Right renal cortex interstitium (tissue), 3 donors: ENCODE data around the gene PVRIG. TPM values are rescaled to one million over a fixed set of nuclear protein-coding genes. Genes with fewer than 3 reads are reported as not detected.
A peak's percentile ranks its signal among the peaks of the same experiment; 100 is the strongest.
"Not testable (repeated sequence)": the region's sequence is repeated elsewhere in the genome, so short reads cannot be mapped to it uniquely, and the experiment has no call there.

Experiments used
- DNase-seq, 3 donors: peaks; one replicate each; pipeline ENCODE4 v3.0.0-alpha.2; 2013; ENCODE audit warnings: low read depth in 3 of 3, low spot score in 2 of 3
- polyA plus RNA-seq, 3 donors: library from polyadenylated mRNA; unstranded; fragments of 120-200 nt; gene quantifications; one replicate each; pipeline ENCODE4 v1.2.1, GENCODE V29; 2013; ENCODE audit not compliant: insufficient read length in 3 of 3

PVRIG gene
- polyA plus RNA-seq, 3 donors = 2.0 to 3.8 (median 3.1) TPM

- DNase-seq = no peak
Measured at GRCh38 chr7:100192969-100193368, 26.8 kb upstream of the PVRIG start.

GRCh38 chr7:100195222-100195621, 24.5 kb upstream of the PVRIG start:
- no peak for DNase-seq

- DNase-seq = not testable (repeated sequence)
Measured at GRCh38 chr7:100195901-100196322, 23.8 kb upstream of the PVRIG start.

GRCh38 chr7:100198266-100198665, 21.5 kb upstream of the PVRIG start:
- DNase-seq = no peak

- DNase-seq = no peak
Measured at GRCh38 chr7:100200693-100201092, 19.1 kb upstream of the PVRIG start.

GRCh38 chr7:100204454-100204853, 15.3 kb upstream of the PVRIG start:
- no peak for DNase-seq

- DNase-seq = peak in 2 of 3 donors; percentile 25 to 51
Measured at GRCh38 chr7:100208911-100209408, 10.8 kb upstream of the PVRIG start.

GRCh38 chr7:100209493-100209892, 10.3 kb upstream of the PVRIG start:
- no peak for DNase-seq

GRCh38 chr7:100210805-100211204, 8.9 kb upstream of the PVRIG start:
- no peak for DNase-seq

- no peak for DNase-seq
Measured at GRCh38 chr7:100211342-100211780, 8.4 kb upstream of the PVRIG start.

GRCh38 chr7:100212631-100213286, 7.0 kb upstream of the PVRIG start:
- DNase-seq = no peak

GRCh38 chr7:100213672-100214071, 6.1 kb upstream of the PVRIG start:
- no peak for DNase-seq

- not testable (repeated sequence) for DNase-seq
Measured at GRCh38 chr7:100214356-100214755, 5.4 kb upstream of the PVRIG start.

- no peak for DNase-seq
Measured at GRCh38 chr7:100215895-100216294, 3.9 kb upstream of the PVRIG start.

GRCh38 chr7:100217934-100218333, 1.8 kb upstream of the PVRIG start:
- peak in 1 of 3 donors; percentile 26 for DNase-seq

GRCh38 chr7:100219271-100219737, 445 bp upstream of the PVRIG start:
- no peak for DNase-seq

- no peak for DNase-seq
Measured at GRCh38 chr7:100220586-100221230, 959 bp downstream of the PVRIG start.

GRCh38 chr7:100221231-100221718, 1.5 kb downstream of the PVRIG start:
- no peak for DNase-seq

GRCh38 chr7:100221767-100222444, 2.2 kb downstream of the PVRIG start:
- DNase-seq = no peak

GRCh38 chr7:100222445-100223132, 2.8 kb downstream of the PVRIG start:
- DNase-seq = no peak
